Peyer's patch (tissue), 4 donors: ENCODE measurements around the gene SCLY. TPM values are rescaled to one million over a fixed set of nuclear protein-coding genes. Genes with fewer than 3 reads are reported as not detected.
"Not testable (repeated sequence)": the region's sequence is repeated elsewhere in the genome, so short reads cannot be mapped to it uniquely, and the experiment has no call there.

Source experiments
- DNase-seq, 3 donors: peaks; one replicate each; pipeline ENCODE4 v3.0.0-alpha.2; 2017 to 2019
- H3K27ac ChIP-seq, 4 donors: fragments of 200-600 bp; sonication (generic); one replicate each; pipeline ENCODE4 v1.5.1; 2016 to 2019
- H3K27me3 ChIP-seq, 2 donors: fragments of 200-600 bp; sonication (generic); one replicate each; pipeline ENCODE4 v1.5.1; 2019
- H3K36me3 ChIP-seq, 3 donors: fragments of 200-600 bp; sonication (generic); one replicate each; pipeline ENCODE4 v1.5.1; 2016 to 2019
- H3K4me1 ChIP-seq, 4 donors: fragments of 200-600 bp; sonication (generic); one replicate each; pipeline ENCODE4 v1.5.1; 2016 to 2019
- H3K4me3 ChIP-seq, 4 donors: fragments of 200-600 bp; sonication (generic); 1 replicate in 3 of 4; 2 replicates in 1 of 4; pipeline ENCODE4 v1.5.1; 2016 to 2019; ENCODE audit warnings: mild to moderate bottlenecking in 1 of 4
- H3K9me3 ChIP-seq, 4 donors: fragments of 200-600 bp; sonication (generic); one replicate each; pipeline ENCODE4 v1.5.1; 2016 to 2019; ENCODE audit warnings: mild to moderate bottlenecking in 1 of 4
- CTCF ChIP-seq, 6 experiments: fragments of 450-650 bp in 4 of 6; fragments of 200-600 bp in 2 of 6; sonication (generic) in 1 of 6; IDR thresholded peaks; one replicate each; pipeline ENCODE4 v1.5.1; 2017 to 2019; ENCODE audit warnings: antibody characterized with exemption in 6 of 6, mild to moderate bottlenecking in 3 of 6, moderate library complexity in 1 of 6
- POLR2A ChIP-seq, 2 donors: fragments of 450-650 bp; IDR thresholded peaks; one replicate each; pipeline ENCODE4 v1.5.1; 2017; ENCODE audit warnings: antibody characterized with exemption in 2 of 2, mild to moderate bottlenecking in 2 of 2, moderate library complexity in 2 of 2
- total RNA-seq, 4 donors: library from RNA; depleted of rRNA; stranded (reverse); fragments of >200 nt; gene quantifications; one replicate each; pipeline ENCODE4 v1.1.0, GENCODE V29; 2016

SCLY gene
- total RNA-seq, 4 donors from 2014 or later, result 13.2 to 45.2 (median 24.2) TPM

DNA sequence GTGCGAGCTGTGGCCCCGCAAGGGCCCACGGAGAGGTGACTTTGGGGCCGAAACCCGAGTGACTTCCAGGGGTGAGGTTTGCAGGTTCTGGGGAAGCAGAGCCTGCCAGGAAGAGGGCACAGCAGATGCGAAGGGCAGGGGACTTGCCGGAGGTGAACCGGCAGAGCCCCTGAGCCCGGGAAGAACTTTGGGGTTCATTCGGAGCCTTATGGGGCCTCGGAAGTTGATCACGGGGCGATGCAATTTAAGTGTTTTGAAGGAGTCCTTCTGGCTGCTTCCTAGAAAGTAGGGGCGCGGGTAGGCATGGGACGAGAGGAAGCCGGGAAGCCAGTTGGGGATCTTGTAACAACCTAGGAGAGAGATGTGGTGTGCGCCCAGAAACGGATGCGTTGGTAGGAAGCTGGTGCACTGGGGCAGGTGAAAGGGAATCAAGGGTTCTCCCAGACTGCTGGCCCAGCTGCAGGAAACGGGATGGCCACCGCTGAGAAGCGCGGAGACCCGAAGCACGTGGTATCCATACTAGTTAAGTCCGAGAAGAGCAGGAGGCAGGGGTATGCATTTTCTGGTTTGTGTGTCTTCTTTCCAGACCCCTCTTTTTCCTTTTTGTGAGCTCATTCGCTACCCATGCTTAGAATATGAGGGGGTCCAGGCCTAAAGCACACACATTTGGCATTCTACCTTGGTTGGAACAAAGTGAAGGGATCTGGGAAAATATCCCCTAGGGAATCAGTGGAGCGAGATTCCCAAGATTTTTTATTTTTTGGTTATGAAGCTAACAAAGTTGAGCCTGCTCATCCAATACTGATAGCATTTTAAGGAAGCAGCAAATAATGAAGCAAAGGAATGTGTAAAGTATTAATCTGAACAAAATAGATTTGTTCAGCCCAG, 758 bp downstream of the SCLY start:
- TF ChIP-seq POLR2A (IDR thresholded peaks at IDR 0.05), result no peak
- peak in 1 of 6 experiments; percentile 3 for TF ChIP-seq CTCF (IDR thresholded peaks at IDR 0.05)
- peaks cover 0 to 29% (median 9%) of the 10 kb centered on the region in 4 donors for H3K4me1 ChIP-seq
- H3K9me3 ChIP-seq, result no peaks in the 10 kb centered on the region
- peak; percentile 24 to 63 (median 57) for DNase-seq
- no peaks in the 10 kb centered on the region for H3K27me3 ChIP-seq
- peak overlapping the region; percentile 67 to 90 (median 82) for H3K4me3 ChIP-seq
- peak overlapping the region; percentile 58 to 91 (median 86) for H3K27ac ChIP-seq
- peaks cover 0 to 3% (median 0%) of the 10 kb centered on the region in 3 donors for H3K36me3 ChIP-seq

DNA sequence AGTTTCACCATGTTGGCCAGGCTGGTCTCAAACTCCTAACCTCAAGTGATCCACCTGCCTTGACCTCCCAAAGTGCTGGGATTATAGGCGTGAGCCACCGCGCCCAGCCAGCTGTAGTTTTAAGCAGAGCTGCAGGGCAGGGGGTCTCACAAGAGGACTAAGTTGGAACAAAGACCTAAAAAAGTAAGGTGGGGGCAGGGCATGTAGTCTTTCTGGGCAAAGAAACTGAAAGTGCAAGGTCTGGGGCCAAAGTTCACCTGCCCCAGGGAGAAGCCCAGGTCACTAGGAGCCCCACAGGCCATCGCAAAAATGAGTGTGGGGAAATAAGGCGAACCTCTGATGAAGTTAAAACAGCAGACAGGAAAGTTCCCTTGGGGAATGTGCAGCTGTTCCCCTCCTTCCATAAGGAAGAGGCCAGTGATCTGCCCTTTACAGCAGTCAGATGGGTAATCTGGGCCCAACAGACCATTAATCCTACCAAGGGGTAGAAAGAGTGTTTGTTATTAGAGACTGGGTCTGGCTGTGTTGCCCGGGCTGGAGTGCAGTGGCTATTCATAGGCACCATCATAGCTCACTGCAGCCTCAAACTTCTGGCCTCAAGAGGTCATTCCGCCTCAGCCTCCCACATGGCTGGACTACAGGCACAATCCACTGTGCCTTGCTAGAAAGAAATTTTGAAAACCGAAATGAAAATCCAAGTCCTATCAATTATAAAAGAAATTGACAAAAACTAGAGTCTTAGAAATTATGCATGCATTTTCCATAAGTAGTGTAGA, 2.8 kb downstream of the SCLY start:
- Histone ChIP-seq H3K4me1 (peaks cover 0 to 29% (median 9%) of the 10 kb centered on the region in 4 donors), H3K27me3 (no peaks in the 10 kb centered on the region), H3K27ac (peak overlapping the region in 2 of 4 donors; percentile 25 to 48), H3K4me3 (no peak overlapping the region), H3K9me3 (no peaks in the 10 kb centered on the region), H3K36me3 (peaks cover 0 to 13% (median 0%) of the 10 kb centered on the region in 3 donors)
- TF ChIP-seq CTCF (IDR thresholded peaks at IDR 0.05) (no peak), POLR2A (IDR thresholded peaks at IDR 0.05) (no peak)
- DNase-seq, result no peak

- peaks cover 0 to 21% (median 0%) of the 10 kb centered on the region in 3 donors for H3K36me3 ChIP-seq
- TF ChIP-seq CTCF (IDR thresholded peaks at IDR 0.05), result no peak
- no peak for TF ChIP-seq POLR2A (IDR thresholded peaks at IDR 0.05)
- H3K9me3 ChIP-seq, result no peaks in the 10 kb centered on the region
- DNase-seq, result no peak
- H3K27ac ChIP-seq, result peak overlapping the region in 1 of 4 donors; percentile 48
- H3K27me3 ChIP-seq, result no peaks in the 10 kb centered on the region
- no peak overlapping the region for H3K4me3 ChIP-seq
- peaks cover 0 to 29% (median 9%) of the 10 kb centered on the region in 4 donors for H3K4me1 ChIP-seq
Observed at GRCh38 chr2:238064376-238064775, 3.6 kb downstream of the SCLY start.

DNA sequence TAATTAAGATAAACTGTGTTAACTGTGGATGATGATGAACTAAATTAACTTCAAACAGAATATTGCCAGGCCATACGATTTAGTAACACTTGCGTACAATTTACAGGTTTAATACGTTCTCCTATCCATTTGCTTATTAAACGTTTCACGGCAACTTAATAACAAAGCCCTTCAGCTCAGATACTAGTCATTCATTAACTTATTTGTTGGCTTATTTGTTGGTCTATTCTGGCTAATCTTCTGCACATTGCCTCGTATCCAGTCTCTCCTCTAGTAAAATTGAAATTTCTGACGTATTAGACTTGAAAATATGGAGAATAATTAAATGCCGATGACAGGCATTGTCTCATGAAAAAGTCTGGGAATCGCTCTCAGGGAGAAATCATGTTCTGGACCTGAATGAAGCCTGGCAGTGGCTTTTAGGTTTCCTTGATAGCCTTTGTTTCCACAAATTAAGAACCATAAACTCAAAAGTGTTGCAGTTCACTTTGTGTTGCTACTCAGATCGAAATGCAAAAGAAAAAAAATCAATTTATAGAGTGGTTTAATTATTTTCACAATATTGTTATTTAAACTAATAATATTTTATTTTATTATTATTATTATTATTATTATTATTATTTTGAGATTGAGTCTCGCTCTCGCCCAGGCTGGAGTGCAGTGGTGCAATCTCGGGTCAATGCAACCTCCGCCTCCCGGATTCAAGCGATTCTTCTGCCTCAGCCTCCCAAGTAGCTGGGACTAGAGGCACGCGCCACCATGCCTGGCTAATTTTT, 4.5 kb downstream of the SCLY start:
- Histone ChIP-seq H3K27me3 (no peaks in the 10 kb centered on the region), H3K27ac (no peak overlapping the region), H3K4me1 (peaks cover 0 to 29% (median 6%) of the 10 kb centered on the region in 4 donors), H3K9me3 (no peaks in the 10 kb centered on the region), H3K4me3 (no peak overlapping the region), H3K36me3 (peaks cover 0 to 30% (median 0%) of the 10 kb centered on the region in 3 donors)
- DNase-seq, result no peak
- TF ChIP-seq POLR2A (IDR thresholded peaks at IDR 0.05), result no peak
- TF ChIP-seq CTCF (IDR thresholded peaks at IDR 0.05), result no peak

DNA sequence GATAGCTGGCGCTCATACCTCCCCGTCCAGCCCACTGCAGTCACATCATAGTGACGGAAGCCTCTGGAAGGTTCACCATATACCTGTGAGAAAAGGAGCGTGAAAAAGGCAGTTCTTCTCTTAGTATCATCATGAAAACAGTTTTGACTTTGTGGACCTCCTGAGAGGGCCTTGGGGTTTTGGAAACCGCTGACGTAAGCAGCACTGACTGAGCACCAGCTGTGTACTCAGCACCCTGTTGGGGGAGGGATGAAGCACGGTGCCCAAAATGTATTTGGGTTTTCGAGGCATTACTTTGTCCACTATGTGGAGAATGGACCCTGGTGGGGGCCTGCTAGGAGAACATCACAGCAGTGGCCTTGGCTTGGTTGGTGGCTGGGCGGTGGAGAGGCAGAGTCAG, 5.4 kb downstream of the SCLY start:
- TF ChIP-seq POLR2A (IDR thresholded peaks at IDR 0.05), result no peak
- no peak for TF ChIP-seq CTCF (IDR thresholded peaks at IDR 0.05)
- no peaks in the 10 kb centered on the region for H3K27me3 ChIP-seq
- no peaks in the 10 kb centered on the region for H3K9me3 ChIP-seq
- H3K27ac ChIP-seq, result no peak overlapping the region
- no peak overlapping the region for H3K4me3 ChIP-seq
- no peak for DNase-seq
- H3K36me3 ChIP-seq, result peaks cover 0 to 30% (median 0%) of the 10 kb centered on the region in 3 donors
- H3K4me1 ChIP-seq, result peaks cover 0 to 28% (median 6%) of the 10 kb centered on the region in 4 donors

GRCh38 chr2:238066718-238067117, 5.9 kb downstream of the SCLY start:
- H3K27me3 ChIP-seq, DNase-seq, H3K9me3 ChIP-seq, H3K4me3 ChIP-seq, H3K27ac ChIP-seq: not testable (repeated sequence)
- Histone ChIP-seq H3K36me3 (peaks cover 0 to 30% (median 0%) of the 10 kb centered on the region in 3 donors), H3K4me1 (peaks cover 0 to 23% (median 3%) of the 10 kb centered on the region in 4 donors)
